GM12878 (cell line): Measurements from ENCODE around the gene TRAPPC3L.

Source experiments
- BHLHE40 ChIP-seq, 2 experiments: fragments of 450-650 bp in 1 of 2; IDR thresholded peaks; 2 replicates each; pipeline ENCODE4 v1.6.1; 2011 to 2017; ENCODE audit warnings: low read depth in 2 of 2, borderline replicate concordance in 1 of 2, improper control_type of control experiment in 1 of 2, low read length in 1 of 2, mild to moderate bottlenecking in 1 of 2
- CEBPB ChIP-seq, 2 experiments: fragments of 150-350 bp in 1 of 2; IDR thresholded peaks; 2 replicates each; pipeline ENCODE4 v1.6.1; 2012 to 2014; ENCODE audit warnings: low read depth in 2 of 2, low read length in 2 of 2, borderline replicate concordance in 1 of 2, inconsistent platforms in 1 of 2
- ESRRA ChIP-seq: IDR thresholded peaks from 2 replicates; pipeline ENCODE4 v1.6.1; 2012; ENCODE audit warnings: mild to moderate bottlenecking, low read length, improper control_type of control experiment
- EZH2 ChIP-seq: IDR thresholded peaks from 2 replicates; pipeline ENCODE4 v1.6.1; 2012; ENCODE audit warnings: low read depth, mild to moderate bottlenecking, control low read depth, inconsistent platforms, low read length, borderline replicate concordance; ENCODE audit not compliant: control insufficient read depth
- GABPA ChIP-seq: IDR thresholded peaks from 2 replicates; pipeline ENCODE4 v1.6.1; 2014; ENCODE audit warnings: antibody characterized with exemption, low read depth, mild to moderate bottlenecking, inconsistent platforms
- NRF1 ChIP-seq: conservative IDR thresholded peaks from 2 replicates; pipeline ENCODE4 v1.6.1; 2011; ENCODE audit warnings: mild to moderate bottlenecking, low read depth, low read length, improper control_type of control experiment
- PAX5 ChIP-seq: IDR thresholded peaks from 2 replicates; pipeline ENCODE4 v1.6.1; 2011; ENCODE audit warnings: low read depth, low read length, borderline replicate concordance
- POU2F2 ChIP-seq: IDR thresholded peaks from 3 replicates; pipeline ENCODE4 v1.6.1; 2011; ENCODE audit warnings: low read depth, mild to moderate bottlenecking, low read length, borderline replicate concordance
- RAD51 ChIP-seq: fragments of 450-650 bp; IDR thresholded peaks from 2 replicates; pipeline ENCODE4 v1.6.1; 2016; ENCODE audit warnings: moderate library complexity, mild to moderate bottlenecking, inconsistent platforms
- SREBF2 ChIP-seq: IDR thresholded peaks from 2 replicates; pipeline ENCODE4 v1.6.1; 2012; ENCODE audit warnings: mild to moderate bottlenecking, low read length
- SUPT20H ChIP-seq: IDR thresholded peaks from 2 replicates; pipeline ENCODE4 v1.6.1; 2011; ENCODE audit warnings: low read depth, mild to moderate bottlenecking, low read length, moderate library complexity, borderline replicate concordance; ENCODE audit not compliant: control insufficient read depth
- ZZZ3 ChIP-seq: IDR thresholded peaks from 2 replicates; pipeline ENCODE4 v1.6.1; 2011; ENCODE audit warnings: low read depth; ENCODE audit not compliant: control insufficient read depth, insufficient read length
- TF ChIP-seq, protein P1 (sequence below), 3 experiments: IDR thresholded peaks in 2 of 3; conservative IDR thresholded peaks in 1 of 3; 2 replicates each; pipeline ENCODE4 v1.5.1; 2011; ENCODE audit warnings: low read depth in 3 of 3, low read length in 3 of 3, mild to moderate bottlenecking in 3 of 3, control low read depth in 2 of 3, moderate library complexity in 2 of 3, inconsistent platforms in 1 of 3, mixed read lengths in 1 of 3; ENCODE audit not compliant: control insufficient read depth in 2 of 3, insufficient read depth in 1 of 3; ENCODE audit errors: extremely low read depth in 1 of 3
- TF ChIP-seq, protein P2 (sequence below): fragments of 150-350 bp; IDR thresholded peaks from 2 replicates; pipeline ENCODE4 v1.6.1; 2016; ENCODE audit warnings: low read depth, low read length

DNA sequence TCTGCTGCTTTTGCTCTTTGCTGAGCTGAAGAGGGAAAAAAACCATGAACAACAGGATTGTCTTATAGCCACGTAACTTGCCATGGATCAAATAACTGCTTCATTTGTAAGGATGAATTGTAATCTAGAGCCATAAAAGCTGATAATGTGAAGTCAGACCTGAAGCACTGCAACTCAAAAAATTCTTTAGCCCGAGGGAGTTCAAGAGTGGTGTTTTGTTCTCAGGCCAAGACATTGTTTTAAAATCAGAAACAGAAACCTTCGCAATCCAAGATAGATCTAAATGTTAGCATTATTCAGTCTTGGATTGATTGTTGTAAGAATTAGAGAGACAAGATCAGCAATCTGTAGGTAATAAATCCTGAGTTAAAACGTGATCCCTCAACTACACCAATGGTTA is at the start of gene TRAPPC3L:
- TF ChIP-seq SUPT20H, result no peak
- TF ChIP-seq POU2F2, result no peak
- TF ChIP-seq GABPA, result no peak
- TF ChIP-seq NRF1, result no peak
- TF ChIP-seq BHLHE40 (IDR thresholded peaks at IDR 0.05; ENCODE audit: borderline replicate concordance in 1 of 2, low read depth in 2 of 2, low read length in 1 of 2), result no peak
- no peak for TF ChIP-seq SREBF2
- no peak for TF ChIP-seq RAD51
- TF ChIP-seq CEBPB (IDR thresholded peaks at IDR 0.05; ENCODE audit: borderline replicate concordance in 1 of 2, low read depth in 2 of 2, low read length in 2 of 2), result no peak
- TF ChIP-seq, protein P1, sequence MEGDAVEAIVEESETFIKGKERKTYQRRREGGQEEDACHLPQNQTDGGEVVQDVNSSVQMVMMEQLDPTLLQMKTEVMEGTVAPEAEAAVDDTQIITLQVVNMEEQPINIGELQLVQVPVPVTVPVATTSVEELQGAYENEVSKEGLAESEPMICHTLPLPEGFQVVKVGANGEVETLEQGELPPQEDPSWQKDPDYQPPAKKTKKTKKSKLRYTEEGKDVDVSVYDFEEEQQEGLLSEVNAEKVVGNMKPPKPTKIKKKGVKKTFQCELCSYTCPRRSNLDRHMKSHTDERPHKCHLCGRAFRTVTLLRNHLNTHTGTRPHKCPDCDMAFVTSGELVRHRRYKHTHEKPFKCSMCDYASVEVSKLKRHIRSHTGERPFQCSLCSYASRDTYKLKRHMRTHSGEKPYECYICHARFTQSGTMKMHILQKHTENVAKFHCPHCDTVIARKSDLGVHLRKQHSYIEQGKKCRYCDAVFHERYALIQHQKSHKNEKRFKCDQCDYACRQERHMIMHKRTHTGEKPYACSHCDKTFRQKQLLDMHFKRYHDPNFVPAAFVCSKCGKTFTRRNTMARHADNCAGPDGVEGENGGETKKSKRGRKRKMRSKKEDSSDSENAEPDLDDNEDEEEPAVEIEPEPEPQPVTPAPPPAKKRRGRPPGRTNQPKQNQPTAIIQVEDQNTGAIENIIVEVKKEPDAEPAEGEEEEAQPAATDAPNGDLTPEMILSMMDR (IDR thresholded peaks at IDR 0.05 in 2 of 3, conservative IDR thresholded peaks at IDR 0.05 in 1 of 3; ENCODE audit: control insufficient read depth in 2 of 3, extremely low read depth in 1 of 3, insufficient read depth in 1 of 3, low read depth in 3 of 3, low read length in 3 of 3), result no peak
- no peak for TF ChIP-seq PAX5
- no peak for TF ChIP-seq ESRRA
- TF ChIP-seq EZH2, result no peak
- TF ChIP-seq, protein P2, sequence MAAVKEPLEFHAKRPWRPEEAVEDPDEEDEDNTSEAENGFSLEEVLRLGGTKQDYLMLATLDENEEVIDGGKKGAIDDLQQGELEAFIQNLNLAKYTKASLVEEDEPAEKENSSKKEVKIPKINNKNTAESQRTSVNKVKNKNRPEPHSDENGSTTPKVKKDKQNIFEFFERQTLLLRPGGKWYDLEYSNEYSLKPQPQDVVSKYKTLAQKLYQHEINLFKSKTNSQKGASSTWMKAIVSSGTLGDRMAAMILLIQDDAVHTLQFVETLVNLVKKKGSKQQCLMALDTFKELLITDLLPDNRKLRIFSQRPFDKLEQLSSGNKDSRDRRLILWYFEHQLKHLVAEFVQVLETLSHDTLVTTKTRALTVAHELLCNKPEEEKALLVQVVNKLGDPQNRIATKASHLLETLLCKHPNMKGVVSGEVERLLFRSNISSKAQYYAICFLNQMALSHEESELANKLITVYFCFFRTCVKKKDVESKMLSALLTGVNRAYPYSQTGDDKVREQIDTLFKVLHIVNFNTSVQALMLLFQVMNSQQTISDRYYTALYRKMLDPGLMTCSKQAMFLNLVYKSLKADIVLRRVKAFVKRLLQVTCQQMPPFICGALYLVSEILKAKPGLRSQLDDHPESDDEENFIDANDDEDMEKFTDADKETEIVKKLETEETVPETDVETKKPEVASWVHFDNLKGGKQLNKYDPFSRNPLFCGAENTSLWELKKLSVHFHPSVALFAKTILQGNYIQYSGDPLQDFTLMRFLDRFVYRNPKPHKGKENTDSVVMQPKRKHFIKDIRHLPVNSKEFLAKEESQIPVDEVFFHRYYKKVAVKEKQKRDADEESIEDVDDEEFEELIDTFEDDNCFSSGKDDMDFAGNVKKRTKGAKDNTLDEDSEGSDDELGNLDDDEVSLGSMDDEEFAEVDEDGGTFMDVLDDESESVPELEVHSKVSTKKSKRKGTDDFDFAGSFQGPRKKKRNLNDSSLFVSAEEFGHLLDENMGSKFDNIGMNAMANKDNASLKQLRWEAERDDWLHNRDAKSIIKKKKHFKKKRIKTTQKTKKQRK, result no peak
- TF ChIP-seq ZZZ3, result no peak
